Activated CD4-positive, CD25-positive, alpha-beta regulatory T cell (primary cell): ENCODE results near the gene HSPB7.
"Not testable (repeated sequence)": the region's sequence is repeated elsewhere in the genome, so short reads cannot be mapped to it uniquely, and the experiment has no call there.

Experiments used
- DNase-seq, 4 experiments: peaks; one replicate each; lab custom pipeline; 2025; lab: John Stamatoyannopoulos, UW

Gene HSPB7

GRCh38 chr1:16017461-16018303 lies at the start of gene HSPB7:
HSPB7 (minus strand) TSS chr1:16018043; CDS start chr1:16017963, 80 bp downstream.
- DNase-seq = no peak

DNA sequence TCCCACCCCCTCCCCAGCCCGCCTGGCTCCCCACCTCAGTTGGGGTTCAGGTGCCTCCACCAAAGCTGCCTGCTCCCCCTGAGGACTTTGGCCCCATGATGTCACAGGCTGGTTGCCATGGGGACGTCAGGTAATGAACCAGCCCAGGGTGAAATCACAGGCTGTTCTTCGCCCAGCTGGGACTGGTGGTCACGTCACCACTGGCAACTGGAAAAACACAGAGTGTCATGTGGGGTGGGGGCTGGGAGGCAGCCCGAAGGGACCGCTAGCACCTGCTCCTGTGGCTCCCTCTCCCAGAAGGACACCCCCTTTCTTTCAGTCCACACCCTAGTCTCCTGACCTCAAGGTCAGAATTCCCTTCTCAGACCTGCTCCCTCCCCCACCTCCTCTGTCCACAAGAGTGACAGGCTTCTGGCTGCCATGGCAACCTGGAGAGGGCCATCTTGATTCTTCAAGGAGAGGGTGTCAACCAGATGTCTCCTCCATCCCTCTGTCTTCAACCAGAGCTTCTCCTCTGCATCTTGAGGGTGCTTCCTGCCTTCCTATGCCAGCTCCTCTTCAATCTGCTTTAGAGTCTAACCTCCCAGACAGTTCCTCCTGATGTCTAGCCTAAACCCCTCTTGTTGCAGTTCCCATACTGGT lies 49.4 kb upstream of the HSPB7 start:
- DNase-seq = no peak

- DNase-seq = no peak
These were observed 48.4 kb upstream of the HSPB7 start for GRCh38 chr1:16066245-16066644.

GRCh38 chr1:16065269-16065576 lies 47.4 kb upstream of the HSPB7 start:
- DNase-seq = no peak

GRCh38 chr1:16064536-16065268 lies 46.9 kb upstream of the HSPB7 start:
- no peak for DNase-seq

- no peak for DNase-seq
These were observed 46.1 kb upstream of the HSPB7 start for GRCh38 chr1:16063921-16064320.

- no peak for DNase-seq
These were observed 45.5 kb upstream of the HSPB7 start for GRCh38 chr1:16063226-16063829.

DNA sequence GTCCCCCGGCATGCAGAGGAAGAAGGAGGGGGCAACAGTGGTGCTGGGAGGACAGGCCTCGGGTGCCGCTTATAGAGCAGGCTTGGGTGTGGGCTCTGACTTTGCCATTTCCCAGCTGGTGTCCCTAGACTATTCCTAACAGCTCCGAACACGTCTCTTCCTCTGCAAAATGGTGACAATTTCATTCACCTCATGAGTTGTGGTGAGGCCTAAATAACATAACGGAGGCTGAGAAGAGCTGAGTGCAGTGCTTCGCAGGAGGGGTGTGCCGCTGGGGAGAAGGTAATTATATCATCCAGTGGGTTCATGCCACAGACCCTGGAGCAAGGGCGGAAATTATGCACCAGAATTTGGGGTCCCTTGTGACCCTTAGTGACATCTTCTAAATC lies 44.8 kb upstream of the HSPB7 start:
- not testable (repeated sequence) for DNase-seq

- not testable (repeated sequence) for DNase-seq
These were observed 44.3 kb upstream of the HSPB7 start for GRCh38 chr1:16061989-16062686.

GRCh38 chr1:16061266-16061665 lies 43.4 kb upstream of the HSPB7 start:
- no peak for DNase-seq

- DNase-seq = not testable (repeated sequence)
These were observed 40.7 kb upstream of the HSPB7 start for GRCh38 chr1:16058394-16059120.

DNA sequence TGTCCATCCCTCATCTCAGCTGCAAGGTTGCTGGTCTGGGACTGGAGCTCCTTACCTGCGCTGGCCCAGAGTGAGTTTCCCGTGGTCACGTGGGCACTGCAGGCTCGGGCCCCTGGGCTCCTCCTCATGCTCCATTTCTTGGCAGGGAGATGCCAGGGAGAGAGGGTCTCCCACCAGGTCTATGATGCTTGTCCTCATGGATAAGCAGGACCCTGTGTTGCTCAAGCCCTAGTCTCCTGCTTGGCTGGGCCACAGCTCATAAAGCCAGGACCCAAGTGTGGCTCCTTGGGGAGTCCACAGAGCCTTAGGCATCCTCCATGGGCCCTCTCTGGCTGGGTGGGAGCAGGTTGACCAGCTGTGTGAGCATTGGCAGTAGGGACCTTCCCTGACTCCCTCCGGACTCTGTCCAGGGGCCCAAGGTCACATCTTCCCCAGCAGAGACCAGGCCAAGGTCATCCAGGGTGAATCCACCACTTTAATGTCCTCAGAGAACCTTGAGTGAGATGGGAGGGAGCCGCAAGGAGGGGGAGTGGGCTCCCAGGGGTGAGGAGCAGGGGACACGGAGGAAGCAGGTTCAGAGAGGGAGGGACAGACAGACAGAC lies 39.6 kb upstream of the HSPB7 start:
- not testable (repeated sequence) for DNase-seq

DNA sequence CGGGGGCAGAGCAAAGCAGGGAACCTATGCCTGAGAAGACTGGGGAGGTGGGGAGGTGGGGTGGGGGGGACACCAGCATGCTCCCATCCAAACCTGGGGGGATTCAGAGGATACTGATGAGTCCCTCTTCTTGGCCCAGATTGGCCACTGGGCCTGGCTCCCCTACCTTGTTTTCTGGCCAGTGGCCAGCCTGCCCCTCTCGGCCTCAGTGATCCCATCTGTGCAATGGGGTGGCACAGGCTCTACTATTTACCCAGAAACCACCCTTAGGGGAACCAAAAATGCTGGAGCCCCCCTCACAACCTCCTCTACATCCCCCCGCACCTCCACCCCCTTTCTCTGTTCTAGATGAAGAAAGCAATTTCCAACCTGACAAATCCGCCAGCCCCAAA lies 38.7 kb upstream of the HSPB7 start:
- not testable (repeated sequence) for DNase-seq

- DNase-seq = peak; percentile 45 to 81 (median 58)
These were observed 38.0 kb upstream of the HSPB7 start for GRCh38 chr1:16055613-16056520.

DNA sequence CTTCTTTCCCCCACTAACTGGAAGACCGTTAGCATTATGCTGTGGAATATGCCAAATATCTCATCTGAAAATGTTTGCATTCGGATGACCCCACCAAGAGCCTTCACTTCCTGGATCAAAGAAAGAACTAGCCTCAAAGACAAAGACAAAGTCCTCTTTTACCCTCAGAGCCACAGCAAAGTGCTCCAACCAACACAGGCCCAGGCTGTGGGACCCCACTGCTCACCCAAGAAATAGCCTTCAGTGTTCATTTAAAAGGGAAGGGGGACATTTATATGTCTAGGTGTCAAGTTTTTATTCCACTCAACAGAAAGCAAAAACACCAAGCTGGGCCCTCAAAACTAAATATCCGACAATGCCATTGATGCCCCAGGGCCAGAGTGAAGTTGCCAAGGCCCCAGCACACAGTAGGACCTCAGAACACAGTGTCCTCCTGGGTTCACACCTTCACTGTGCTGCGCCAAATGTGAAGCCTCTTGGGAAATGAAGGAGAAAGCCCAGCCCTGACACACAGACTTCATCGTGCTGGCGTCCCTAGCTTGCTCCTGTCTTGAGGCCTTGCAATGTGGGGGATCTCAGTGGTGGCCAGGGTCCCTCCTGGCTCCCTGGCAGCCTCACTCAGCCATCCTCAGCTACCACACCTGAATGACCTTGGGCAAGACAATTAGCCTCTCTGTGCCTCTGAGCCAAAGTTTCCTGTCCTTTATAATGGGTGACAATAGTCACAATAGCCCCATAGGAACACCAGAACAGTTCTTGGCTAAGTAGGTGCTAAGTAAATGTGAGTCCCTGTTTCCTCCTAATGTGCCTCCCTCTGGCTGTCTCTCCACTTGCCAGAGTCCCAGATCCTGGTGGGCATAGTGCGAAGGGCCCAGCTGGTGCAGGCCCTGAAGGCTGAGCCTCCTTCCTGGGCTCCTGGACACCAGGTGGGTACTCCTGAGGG lies 37.0 kb upstream of the HSPB7 start:
- no peak for DNase-seq

- DNase-seq = no peak
These were observed 36.1 kb upstream of the HSPB7 start for GRCh38 chr1:16053781-16054502.

GRCh38 chr1:16051949-16052348 lies 34.1 kb upstream of the HSPB7 start:
- DNase-seq = not testable (repeated sequence)

GRCh38 chr1:16051039-16051438 lies 33.2 kb upstream of the HSPB7 start:
- no peak for DNase-seq
